IMR-90 (cell line): ENCODE data around the gene TRIM17.

Experiments used
- CHD1 ChIP-seq: IDR thresholded peaks from 2 replicates; pipeline ENCODE4 v1.6.1; 2012; ENCODE audit warnings: low read depth, low read length, improper control_type of control experiment
- TF ChIP-seq, protein P1 (sequence below): conservative IDR thresholded peaks from 2 replicates; pipeline ENCODE4 v1.5.1; 2012; ENCODE audit warnings: mild to moderate bottlenecking, low read depth, low read length, improper control_type of control experiment

DNA sequence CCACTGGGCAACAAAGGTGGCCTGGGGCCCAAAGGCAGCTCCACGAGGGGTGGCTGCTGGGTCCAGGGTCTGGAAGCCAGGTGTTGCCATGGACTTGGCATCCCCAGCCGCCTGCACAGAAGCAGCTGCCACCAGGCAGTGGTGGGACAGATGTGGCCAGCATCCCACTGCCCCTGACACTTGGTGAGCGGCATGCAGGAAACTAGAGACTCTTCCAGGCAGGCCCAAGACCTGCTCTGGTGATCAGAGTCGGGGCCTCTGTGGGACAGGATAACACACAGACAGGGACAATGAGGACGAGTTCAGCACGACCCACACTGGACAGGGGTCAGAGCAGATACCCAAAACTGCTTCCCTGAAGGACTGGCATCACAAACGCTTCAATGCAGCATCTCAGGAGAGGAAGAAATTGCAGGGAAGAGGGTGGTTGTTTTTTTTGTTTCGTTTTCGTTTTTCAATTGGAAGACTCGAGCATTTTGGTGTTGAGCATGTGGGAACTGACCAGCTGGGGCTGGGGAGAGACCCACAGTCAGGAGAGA is 36.4 kb upstream of the TRIM17 start:
- TF ChIP-seq, protein P1, sequence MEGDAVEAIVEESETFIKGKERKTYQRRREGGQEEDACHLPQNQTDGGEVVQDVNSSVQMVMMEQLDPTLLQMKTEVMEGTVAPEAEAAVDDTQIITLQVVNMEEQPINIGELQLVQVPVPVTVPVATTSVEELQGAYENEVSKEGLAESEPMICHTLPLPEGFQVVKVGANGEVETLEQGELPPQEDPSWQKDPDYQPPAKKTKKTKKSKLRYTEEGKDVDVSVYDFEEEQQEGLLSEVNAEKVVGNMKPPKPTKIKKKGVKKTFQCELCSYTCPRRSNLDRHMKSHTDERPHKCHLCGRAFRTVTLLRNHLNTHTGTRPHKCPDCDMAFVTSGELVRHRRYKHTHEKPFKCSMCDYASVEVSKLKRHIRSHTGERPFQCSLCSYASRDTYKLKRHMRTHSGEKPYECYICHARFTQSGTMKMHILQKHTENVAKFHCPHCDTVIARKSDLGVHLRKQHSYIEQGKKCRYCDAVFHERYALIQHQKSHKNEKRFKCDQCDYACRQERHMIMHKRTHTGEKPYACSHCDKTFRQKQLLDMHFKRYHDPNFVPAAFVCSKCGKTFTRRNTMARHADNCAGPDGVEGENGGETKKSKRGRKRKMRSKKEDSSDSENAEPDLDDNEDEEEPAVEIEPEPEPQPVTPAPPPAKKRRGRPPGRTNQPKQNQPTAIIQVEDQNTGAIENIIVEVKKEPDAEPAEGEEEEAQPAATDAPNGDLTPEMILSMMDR, result no peak
- no peak for TF ChIP-seq CHD1
